Omental fat pad (tissue), 4 donors: ENCODE data around the gene GORASP1. TPM values are rescaled to one million over a fixed set of nuclear protein-coding genes. Genes with fewer than 3 reads are reported as not detected.

ENCODE experiments used
- ATAC-seq: fragments of 150-250 bp; one replicate; pipeline ENCODE4 v1.9.1; 2016; ENCODE audit warnings: mild to moderate bottlenecking, moderate library complexity; ENCODE audit not compliant: low FRiP score
- DNase-seq: peaks from one replicate; pipeline ENCODE4 v3.0.0-alpha.2; 2019; ENCODE audit warnings: low spot score
- total RNA-seq, 4 donors: library from RNA; depleted of rRNA; stranded (reverse); fragments of >200 nt; gene quantifications; one replicate each; pipeline ENCODE4 v1.1.0, GENCODE V29; 2016
- TF ChIP-seq, protein P1 (sequence below), 3 donors: fragments of 450-650 bp; IDR thresholded peaks; one replicate each; pipeline ENCODE4 v1.5.1; 2016 to 2017; ENCODE audit warnings: antibody characterized with exemption in 3 of 3, mild to moderate bottlenecking in 3 of 3, moderate library complexity in 2 of 3

The GORASP1 gene
- total RNA-seq, 4 donors from 2014 or later: 38.7 to 56.4 (median 51.0) TPM

DNA sequence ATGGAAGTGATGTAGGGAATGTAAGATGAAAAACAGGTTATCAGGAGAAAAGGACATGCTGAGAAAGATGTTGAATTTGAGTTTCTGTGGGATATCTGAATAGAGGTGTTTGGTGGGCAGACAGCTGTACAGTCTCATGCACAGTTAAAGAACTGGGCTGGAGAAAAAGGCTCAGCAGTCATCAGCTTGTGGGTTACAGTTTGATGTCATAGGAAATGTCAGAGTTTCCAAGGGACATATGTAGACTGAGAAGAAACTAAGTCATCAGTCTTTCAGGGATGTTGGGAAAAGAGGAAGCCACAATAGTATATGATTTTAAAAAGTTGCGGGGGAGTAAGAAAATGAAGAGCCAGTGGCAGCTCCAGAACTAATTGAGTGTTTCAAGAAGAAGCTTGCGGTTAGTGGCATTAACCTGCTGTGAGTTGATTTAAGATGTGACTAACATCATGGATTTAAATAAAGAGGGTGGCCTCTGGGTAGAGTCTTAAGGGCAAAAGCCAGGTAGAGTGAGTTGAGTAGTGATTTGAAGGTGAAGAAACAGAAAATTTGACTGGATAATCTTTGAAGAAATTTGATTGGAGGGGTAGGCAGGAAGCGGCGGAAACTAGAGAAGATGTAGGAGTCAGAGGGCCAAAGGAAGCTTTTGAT, 24.6 kb downstream of the GORASP1 start:
- no peak for DNase-seq
- ATAC-seq: no peak
- TF ChIP-seq, protein P1, sequence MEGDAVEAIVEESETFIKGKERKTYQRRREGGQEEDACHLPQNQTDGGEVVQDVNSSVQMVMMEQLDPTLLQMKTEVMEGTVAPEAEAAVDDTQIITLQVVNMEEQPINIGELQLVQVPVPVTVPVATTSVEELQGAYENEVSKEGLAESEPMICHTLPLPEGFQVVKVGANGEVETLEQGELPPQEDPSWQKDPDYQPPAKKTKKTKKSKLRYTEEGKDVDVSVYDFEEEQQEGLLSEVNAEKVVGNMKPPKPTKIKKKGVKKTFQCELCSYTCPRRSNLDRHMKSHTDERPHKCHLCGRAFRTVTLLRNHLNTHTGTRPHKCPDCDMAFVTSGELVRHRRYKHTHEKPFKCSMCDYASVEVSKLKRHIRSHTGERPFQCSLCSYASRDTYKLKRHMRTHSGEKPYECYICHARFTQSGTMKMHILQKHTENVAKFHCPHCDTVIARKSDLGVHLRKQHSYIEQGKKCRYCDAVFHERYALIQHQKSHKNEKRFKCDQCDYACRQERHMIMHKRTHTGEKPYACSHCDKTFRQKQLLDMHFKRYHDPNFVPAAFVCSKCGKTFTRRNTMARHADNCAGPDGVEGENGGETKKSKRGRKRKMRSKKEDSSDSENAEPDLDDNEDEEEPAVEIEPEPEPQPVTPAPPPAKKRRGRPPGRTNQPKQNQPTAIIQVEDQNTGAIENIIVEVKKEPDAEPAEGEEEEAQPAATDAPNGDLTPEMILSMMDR (IDR thresholded peaks at IDR 0.05): no peak

- TF ChIP-seq, protein P1 (IDR thresholded peaks at IDR 0.05): no peak
- ATAC-seq: no peak
Observed at GRCh38 chr3:39080026-39080425, 27.4 kb downstream of the GORASP1 start.

DNA sequence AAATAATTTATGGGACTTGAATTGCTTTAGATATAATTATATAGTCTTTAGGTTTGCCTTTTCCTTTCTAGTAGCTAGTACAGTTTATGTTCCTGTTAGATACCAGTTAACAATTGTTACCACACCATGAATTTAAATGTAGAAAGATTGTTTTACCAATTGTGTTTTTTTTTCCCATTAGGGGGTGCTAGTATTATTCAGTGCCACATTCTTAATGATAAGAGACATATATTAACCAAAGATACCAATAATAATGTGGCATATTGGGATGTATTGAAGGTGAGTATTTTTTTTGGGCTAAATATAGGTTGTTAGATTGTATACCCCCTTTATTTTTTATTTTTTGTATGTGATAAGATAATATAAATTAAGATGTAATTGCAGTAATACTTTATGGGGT, 27.9 kb downstream of the GORASP1 start:
- DNase-seq (no peak), ATAC-seq (no peak)
- TF ChIP-seq, protein P1 (IDR thresholded peaks at IDR 0.05): no peak

More at GRCh38 chr3:39080026-39080425, 27.4 kb downstream of the GORASP1 start:
- DNase-seq: no peak

GRCh38 chr3:39075910-39076309, 31.5 kb downstream of the GORASP1 start:
- no peak for ATAC-seq
- DNase-seq: no peak
- TF ChIP-seq, protein P1 (IDR thresholded peaks at IDR 0.05): no peak

DNA sequence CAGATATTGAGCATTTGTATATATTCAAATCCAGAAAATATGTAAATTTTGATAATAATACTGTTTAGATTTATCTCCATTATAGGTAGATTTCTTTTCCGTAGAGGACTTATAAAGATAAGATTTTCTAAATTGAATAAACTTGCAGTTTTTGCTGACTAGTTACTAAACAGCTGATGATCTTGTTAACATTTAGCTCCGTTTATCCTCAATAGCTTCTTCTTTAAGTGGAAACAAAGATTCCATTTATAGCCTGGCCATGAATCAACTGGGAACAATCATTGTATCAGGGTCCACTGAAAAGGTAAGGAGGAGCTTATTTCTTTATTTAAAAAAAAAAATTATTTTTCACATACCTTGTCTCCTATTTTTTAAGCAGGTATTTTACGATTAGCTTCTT, 38.9 kb downstream of the GORASP1 start:
- DNase-seq (no peak), ATAC-seq (no peak)
- TF ChIP-seq, protein P1 (IDR thresholded peaks at IDR 0.05): no peak

DNA sequence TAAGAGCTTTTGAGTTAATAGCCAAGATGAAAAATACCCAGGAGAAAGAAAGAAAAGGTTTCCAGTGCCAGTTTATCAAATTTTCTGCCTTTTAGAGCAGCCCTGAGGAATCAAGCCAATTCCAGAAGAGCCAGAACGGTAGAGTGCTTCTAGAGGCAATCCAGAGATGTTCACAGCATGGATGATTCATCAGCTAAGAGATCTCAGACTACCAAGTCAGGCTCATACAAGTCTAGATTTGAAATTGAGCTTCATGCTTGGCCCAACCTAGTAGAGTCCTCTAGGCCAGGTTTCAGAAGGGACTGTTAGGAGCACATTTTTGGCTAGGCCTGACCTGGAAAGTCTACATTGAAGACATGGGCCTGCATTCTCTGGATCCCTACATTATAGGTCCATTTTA, 40.1 kb downstream of the GORASP1 start:
- TF ChIP-seq, protein P1 (IDR thresholded peaks at IDR 0.05): no peak
- ATAC-seq: no peak
- DNase-seq: no peak

DNA sequence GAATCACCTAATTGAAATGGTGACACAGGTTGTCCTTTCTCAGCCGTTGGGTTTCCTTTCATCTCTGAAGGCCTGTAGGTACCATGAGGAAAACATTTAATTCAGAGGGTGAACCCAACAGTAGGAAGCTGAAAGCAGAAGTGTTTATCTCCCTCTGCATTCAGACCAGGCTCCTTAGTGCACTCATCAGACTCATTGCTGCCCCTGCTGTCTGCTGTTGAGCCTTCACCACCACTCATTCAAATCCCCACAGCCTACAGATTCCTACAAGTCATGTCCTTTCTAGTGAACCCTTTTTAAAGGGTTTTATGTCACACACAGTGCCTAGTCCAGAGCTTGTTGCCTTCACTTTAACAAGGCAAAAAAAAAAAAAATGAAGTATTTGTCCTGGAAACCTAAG, 42.2 kb downstream of the GORASP1 start:
- DNase-seq: no peak
- TF ChIP-seq, protein P1 (IDR thresholded peaks at IDR 0.05): no peak
- ATAC-seq: no peak
